Chondrocyte (in vitro differentiated cells): ENCODE data around the gene C1QTNF12. TPM values are rescaled to one million over a fixed set of nuclear protein-coding genes. Genes with fewer than 3 reads are reported as not detected.

Experiments used
- DNase-seq: peaks from one replicate; pipeline ENCODE4 v3.0.0; 2021; ENCODE audit warnings: mixed read lengths, low spot score
- H3K27ac Mint-ChIP-seq: one replicate; pipeline ENCODE4 v1.8.0; 2021; ENCODE audit warnings: mild to moderate bottlenecking, moderate library complexity, mixed read lengths; ENCODE audit not compliant: unreplicated experiment
- H3K27me3 Mint-ChIP-seq: 2 replicates; pipeline ENCODE4 v1.8.0; 2021; ENCODE audit warnings: low read depth, mixed read lengths
- H3K36me3 Mint-ChIP-seq: 2 replicates; pipeline ENCODE4 v1.8.0; 2021; ENCODE audit warnings: low read depth, mixed read lengths
- H3K4me1 Mint-ChIP-seq: 2 replicates; pipeline ENCODE4 v1.8.0; 2021; ENCODE audit warnings: low read depth, mild to moderate bottlenecking, mixed read lengths
- H3K4me3 Mint-ChIP-seq: one replicate; pipeline ENCODE4 v1.8.0; 2021; ENCODE audit warnings: mild to moderate bottlenecking, moderate library complexity, mixed read lengths; ENCODE audit not compliant: unreplicated experiment
- H3K9me3 Mint-ChIP-seq: 2 replicates; pipeline ENCODE4 v1.8.0; 2021; ENCODE audit warnings: low read depth, mixed read lengths
- total RNA-seq: library from RNA; stranded (reverse); gene quantifications from 3 replicates; pipeline ENCODE4 v1.2.1, GENCODE V29; 2021
- TF ChIP-seq, protein P1 (sequence below): fragments of 200-600 bp; sonication (generic); IDR thresholded peaks from 2 replicates; pipeline ENCODE4 v1.5.0; 2021; ENCODE audit warnings: antibody characterized with exemption, mild to moderate bottlenecking, moderate library complexity

C1QTNF12 gene
- total RNA-seq, 1 donor from 2014 or later, result 1.3 TPM

DNA sequence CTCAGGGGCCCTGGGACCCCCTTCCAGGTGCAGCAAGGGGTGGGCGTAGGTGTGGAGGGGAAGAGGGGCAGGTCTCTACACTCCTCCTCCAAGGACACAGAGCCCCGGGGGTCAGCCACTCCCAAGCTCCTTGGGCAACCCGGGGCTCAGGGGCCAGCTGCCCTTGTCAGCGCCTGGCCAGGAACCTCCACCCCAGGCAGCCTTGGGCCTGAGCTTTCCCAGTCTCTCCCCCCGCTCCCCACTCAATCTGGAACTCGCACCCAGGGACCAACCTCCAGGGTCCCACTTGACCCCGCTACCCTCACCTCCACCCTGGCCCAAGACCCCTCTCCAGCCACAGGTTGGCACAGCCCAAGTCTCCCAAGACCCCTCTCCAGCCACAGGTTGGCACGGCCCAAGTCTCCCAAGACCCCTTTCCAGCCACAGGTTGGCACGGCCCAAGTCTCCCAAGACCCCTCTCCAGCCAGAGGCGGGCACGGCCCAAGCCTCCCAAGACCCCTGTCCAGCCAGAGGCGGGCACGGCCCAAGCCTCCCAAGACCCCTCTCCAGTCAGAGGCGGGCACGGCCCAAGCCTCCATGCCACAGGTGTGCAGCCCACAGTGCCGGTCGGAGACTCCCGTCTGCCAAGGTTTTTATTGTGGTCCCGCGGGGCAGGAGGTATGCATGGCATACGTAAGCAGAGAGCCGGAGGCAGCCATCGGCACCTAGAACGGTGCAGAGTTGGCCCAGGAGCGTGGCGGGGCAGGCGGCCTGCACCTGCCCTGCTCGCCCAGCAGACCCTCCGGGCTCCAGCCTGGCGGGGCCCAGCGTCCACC, 35.6 kb downstream of the C1QTNF12 start:
- DNase-seq, result peak; percentile 89
- no peak overlapping the region for H3K27ac Mint-ChIP-seq
- no peaks in the 10 kb centered on the region for H3K27me3 Mint-ChIP-seq
- TF ChIP-seq, protein P1, sequence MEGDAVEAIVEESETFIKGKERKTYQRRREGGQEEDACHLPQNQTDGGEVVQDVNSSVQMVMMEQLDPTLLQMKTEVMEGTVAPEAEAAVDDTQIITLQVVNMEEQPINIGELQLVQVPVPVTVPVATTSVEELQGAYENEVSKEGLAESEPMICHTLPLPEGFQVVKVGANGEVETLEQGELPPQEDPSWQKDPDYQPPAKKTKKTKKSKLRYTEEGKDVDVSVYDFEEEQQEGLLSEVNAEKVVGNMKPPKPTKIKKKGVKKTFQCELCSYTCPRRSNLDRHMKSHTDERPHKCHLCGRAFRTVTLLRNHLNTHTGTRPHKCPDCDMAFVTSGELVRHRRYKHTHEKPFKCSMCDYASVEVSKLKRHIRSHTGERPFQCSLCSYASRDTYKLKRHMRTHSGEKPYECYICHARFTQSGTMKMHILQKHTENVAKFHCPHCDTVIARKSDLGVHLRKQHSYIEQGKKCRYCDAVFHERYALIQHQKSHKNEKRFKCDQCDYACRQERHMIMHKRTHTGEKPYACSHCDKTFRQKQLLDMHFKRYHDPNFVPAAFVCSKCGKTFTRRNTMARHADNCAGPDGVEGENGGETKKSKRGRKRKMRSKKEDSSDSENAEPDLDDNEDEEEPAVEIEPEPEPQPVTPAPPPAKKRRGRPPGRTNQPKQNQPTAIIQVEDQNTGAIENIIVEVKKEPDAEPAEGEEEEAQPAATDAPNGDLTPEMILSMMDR, result no peak
- no peak overlapping the region for H3K4me3 Mint-ChIP-seq
- no peaks in the 10 kb centered on the region for H3K36me3 Mint-ChIP-seq
- H3K4me1 Mint-ChIP-seq, result peaks cover 12% of the 10 kb centered on the region
- H3K9me3 Mint-ChIP-seq, result no peaks in the 10 kb centered on the region

DNA sequence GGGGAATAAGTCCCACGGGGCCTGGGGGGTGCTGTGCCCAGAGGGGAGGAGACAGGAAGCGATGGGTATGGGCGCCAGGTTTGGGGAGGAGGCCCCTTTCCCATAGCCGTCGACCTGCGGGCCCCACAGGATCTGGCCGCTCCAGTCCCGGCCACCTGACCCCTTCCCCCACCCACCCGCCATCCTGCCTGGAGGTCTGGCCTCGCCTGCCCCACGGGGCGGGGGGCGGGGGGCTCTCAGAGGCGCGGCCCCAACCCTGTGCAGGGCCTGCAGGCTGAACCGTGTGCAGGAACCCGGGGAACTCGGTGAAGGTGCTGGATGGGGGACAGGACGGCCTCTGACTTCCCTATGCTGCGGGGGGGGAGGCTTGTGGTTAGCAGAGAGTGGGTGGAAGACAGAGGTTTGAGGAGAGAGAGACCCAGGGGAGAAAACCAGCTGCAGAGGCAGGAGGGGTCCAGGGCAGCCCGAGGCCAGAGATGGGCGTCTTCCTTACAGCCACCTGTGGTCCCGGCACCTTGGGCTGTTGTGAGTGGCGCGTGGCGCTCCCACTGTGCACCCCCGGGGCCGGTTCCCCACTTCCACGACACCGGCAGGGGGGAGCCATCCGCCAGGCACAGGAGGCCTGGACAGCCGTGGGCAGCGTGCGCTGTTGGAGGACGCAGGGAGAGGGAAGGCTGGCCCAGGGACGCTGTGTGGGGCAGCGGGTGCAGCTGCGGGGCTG, 37.6 kb downstream of the C1QTNF12 start:
- Mint-ChIP-seq H3K27me3 (no peaks in the 10 kb centered on the region), H3K36me3 (no peaks in the 10 kb centered on the region), H3K27ac (peak overlapping the region; percentile 73)

DNA sequence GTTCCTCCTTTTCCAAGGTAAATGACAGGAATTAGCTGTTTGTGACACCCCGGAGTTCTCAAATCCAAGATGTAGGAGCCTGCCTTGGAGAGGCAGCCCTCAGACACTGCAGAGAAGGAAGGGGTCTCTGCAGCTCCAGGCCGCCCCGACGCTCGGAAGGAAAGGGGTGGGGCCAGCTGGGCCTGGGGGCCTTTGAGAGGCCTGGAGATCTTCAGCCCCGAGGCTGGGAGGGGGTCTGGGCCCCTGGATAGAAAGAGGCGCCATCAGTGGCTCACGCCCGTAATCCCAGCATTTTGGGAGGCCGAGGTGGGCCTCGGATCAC, 39.0 kb downstream of the C1QTNF12 start:
- Mint-ChIP-seq H3K4me1 (peaks cover 12% of the 10 kb centered on the region), H3K27ac (no peak overlapping the region), H3K36me3 (no peaks in the 10 kb centered on the region), H3K4me3 (no peak overlapping the region), H3K27me3 (no peaks in the 10 kb centered on the region), H3K9me3 (no peaks in the 10 kb centered on the region)
- TF ChIP-seq, protein P1, result no peak
- peak; percentile 50 for DNase-seq

More for the DNA sequence above, 37.6 kb downstream of the C1QTNF12 start:
- H3K4me1 Mint-ChIP-seq, result peaks cover 12% of the 10 kb centered on the region
- H3K4me3 Mint-ChIP-seq, result no peak overlapping the region
- no peaks in the 10 kb centered on the region for H3K9me3 Mint-ChIP-seq
- TF ChIP-seq, protein P1, result no peak
- DNase-seq, result peak; percentile 88

DNA sequence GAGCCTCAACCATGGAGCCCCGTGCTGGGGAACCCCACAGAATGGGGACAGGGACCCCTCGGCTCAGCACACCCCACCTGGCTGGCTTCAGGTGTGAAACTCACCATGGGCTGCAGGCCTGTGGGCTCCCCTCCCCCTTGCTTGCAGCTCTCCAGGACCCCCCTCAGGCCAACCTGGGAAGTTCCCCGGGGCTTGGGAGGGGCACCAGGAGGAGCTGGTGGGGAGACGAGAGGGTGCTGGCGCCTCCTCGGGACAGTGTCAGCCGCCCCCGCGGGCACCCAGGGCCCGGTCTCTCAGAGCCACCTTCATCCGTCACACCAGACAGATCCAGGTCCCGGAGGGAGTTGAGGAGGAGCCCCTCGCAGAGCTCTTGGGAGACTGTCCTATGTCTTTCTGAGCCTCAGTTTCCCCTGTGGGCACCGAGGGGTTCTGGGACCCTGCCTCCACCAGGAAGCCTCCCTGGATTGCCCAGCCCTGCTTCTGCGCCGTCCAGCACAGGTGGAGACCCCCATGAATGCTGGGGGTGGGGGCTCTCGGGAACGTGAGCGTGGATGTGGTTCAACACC, 39.5 kb downstream of the C1QTNF12 start:
- peak; percentile 82 for DNase-seq
- H3K27ac Mint-ChIP-seq, result no peak overlapping the region
- no peaks in the 10 kb centered on the region for H3K27me3 Mint-ChIP-seq
- H3K9me3 Mint-ChIP-seq, result no peaks in the 10 kb centered on the region
- H3K4me1 Mint-ChIP-seq, result peaks cover 12% of the 10 kb centered on the region
- H3K36me3 Mint-ChIP-seq, result no peaks in the 10 kb centered on the region
- H3K4me3 Mint-ChIP-seq, result no peak overlapping the region
- TF ChIP-seq, protein P1, result peak; percentile 22

DNA sequence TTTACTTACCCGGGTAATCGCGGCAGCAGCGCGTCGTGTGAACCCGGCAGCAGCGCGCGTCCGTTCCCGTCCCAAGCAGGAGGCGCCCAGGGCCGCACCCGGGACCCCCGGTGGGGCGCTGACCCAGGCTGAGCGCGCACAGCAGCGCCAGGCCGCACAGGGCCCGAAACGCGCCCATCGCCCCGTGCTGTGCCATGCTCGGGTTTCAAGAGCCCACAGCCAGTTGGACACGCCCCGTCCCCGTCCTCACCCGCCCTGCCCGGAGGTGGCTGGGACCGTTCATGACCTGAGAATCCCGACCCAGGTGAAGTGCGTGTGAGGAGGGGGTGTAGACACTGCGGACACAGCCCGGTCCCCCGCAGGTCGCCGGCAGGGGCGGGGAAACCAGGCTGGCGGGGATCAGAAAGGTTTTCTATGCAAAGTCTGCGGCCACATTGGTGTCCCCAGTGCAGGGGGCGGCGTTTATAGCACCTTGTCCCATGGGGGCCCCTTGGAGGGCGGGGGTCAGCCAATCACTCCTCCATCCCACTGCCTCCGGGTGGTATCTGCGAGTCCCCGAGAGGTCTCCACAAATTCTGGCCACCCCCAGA, 40.1 kb downstream of the C1QTNF12 start, which contains the start of gene TNFRSF18:
TNFRSF18 (minus strand) TSS at position 217 of the 590 bp plus-strand sequence; CDS start at position 196, 21 bp downstream.
- peak; percentile 82 for DNase-seq
- H3K27me3 Mint-ChIP-seq, result no peaks in the 10 kb centered on the region
- no peaks in the 10 kb centered on the region for H3K9me3 Mint-ChIP-seq
- H3K27ac Mint-ChIP-seq, result no peak within 1 kb of the TSS
- H3K4me3 Mint-ChIP-seq, result no peak within 1 kb of the TSS
- TF ChIP-seq, protein P1, result no peak
- H3K4me1 Mint-ChIP-seq, result peaks cover 12% of the 10 kb centered on the region
- H3K36me3 Mint-ChIP-seq, result no peaks in the 10 kb centered on the region
